Activated T-cell treated with anti-CD3 and anti-CD28 coated beads, Interleukin-2, amount 50 U/mL, for 72 hours (primary cell): ENCODE results near the gene CCDC167. TPM values are rescaled to one million over a fixed set of nuclear protein-coding genes. Genes with fewer than 3 reads are reported as not detected.

ENCODE experiments used
- ATAC-seq, 2 donors: fragments of 150-1000 bp; cut with Tn5 transposase; replicated peaks in 1 of 2; 2 replicates each; pipeline ENCODE4 v1.10.0; 2021; ENCODE audit warnings: moderate library complexity in 2 of 2, mild to moderate bottlenecking in 1 of 2
- DNase-seq, 2 donors: peaks; one replicate each; pipeline ENCODE4 v3.0.0; 2021 to 2022; ENCODE audit warnings: mixed read lengths in 1 of 2
- H3K27ac Mint-ChIP-seq: one replicate; pipeline ENCODE4 v1.8.0; 2022; ENCODE audit warnings: mild to moderate bottlenecking, moderate library complexity, mixed read lengths
- H3K27me3 Mint-ChIP-seq: one replicate; pipeline ENCODE4 v1.8.0; 2022; ENCODE audit warnings: low read depth, mixed read lengths
- H3K36me3 Mint-ChIP-seq, 2 donors: one replicate each; pipeline ENCODE4 v1.8.0; 2022; ENCODE audit warnings: mixed read lengths in 2 of 2, mild to moderate bottlenecking in 1 of 2; ENCODE audit not compliant: insufficient read depth in 2 of 2
- H3K4me1 Mint-ChIP-seq: one replicate; pipeline ENCODE4 v1.8.0; 2022; ENCODE audit warnings: low read depth, mixed read lengths
- H3K4me3 Mint-ChIP-seq, 2 donors: one replicate each; pipeline ENCODE4 v1.8.0; 2022; ENCODE audit warnings: mild to moderate bottlenecking in 2 of 2, mixed read lengths in 2 of 2, moderate library complexity in 2 of 2
- H3K9me3 Mint-ChIP-seq, 2 donors: one replicate each; pipeline ENCODE4 v1.8.0; 2022; ENCODE audit warnings: mixed read lengths in 2 of 2
- total RNA-seq, 2 donors: library from RNA; stranded (reverse); gene quantifications; one replicate each; pipeline ENCODE4 v1.2.3, GENCODE V29; 2022

The CCDC167 gene
- total RNA-seq, 2 donors from 2014 or later, result 32.2 to 36.4 TPM

DNA sequence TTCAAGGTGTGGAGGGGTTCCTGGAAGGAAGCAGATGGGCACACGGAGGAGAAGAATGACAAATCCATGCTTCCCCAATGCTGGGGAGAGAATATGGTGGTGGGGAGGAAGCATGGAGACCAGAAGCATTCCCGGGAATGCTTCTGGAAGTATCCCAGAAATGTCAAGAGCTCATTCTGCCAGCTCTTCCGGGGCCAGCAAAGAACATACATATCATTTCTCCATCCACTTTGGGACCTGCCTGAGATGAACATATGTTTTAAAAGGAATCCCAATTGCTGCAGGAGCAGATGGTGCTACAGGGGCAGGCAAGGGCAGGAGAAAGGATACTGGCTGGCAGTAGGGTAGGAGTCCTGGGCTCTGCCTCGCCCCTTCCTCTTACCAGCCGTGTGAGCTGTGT, 37.9 kb upstream of the CCDC167 start:
- Mint-ChIP-seq H3K27me3 (peaks cover 14% of the 10 kb centered on the region), H3K36me3 (no peaks in the 10 kb centered on the region), H3K4me3 (no peak overlapping the region), H3K27ac (no peak overlapping the region), H3K4me1 (peaks cover 18% of the 10 kb centered on the region), H3K9me3 (no peaks in the 10 kb centered on the region)
- ATAC-seq (no peak), DNase-seq (no peak)

DNA sequence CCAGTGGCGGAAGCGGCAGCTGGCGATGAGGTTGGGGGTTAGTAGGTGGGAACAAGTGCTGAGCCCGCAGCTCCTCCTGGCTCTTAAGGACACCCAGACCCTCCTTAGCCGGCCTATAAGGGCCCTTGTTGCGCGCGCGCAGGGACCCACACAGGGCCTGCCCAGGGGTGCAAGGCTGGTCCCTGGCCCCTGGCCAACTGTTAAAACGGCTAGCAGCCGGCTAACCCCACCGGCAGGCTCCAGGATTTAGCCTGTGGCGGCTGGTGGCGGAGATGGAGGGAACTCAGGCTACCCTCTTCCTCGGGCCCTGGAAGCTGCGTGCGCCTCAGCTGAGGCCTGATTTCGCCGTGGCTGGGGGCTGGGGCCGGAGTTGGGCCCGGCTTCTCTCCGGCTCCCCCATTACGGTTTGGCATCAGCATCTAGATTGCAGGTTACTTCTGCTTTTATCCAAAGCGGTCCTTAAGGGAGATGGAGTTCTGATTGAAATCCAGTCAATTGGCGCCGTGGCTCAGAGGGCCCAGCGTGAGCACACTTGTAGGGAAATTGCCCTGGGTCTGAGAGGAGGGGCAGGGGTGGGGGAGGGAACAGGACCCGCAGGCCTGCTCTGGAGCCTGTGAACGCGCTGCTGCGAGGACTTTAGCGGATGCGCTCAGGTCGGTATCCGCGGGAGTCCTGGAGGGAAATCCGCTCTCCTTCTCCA, 36.9 kb upstream of the CCDC167 start:
- H3K36me3 Mint-ChIP-seq, result no peaks in the 10 kb centered on the region
- no peak for DNase-seq
- H3K9me3 Mint-ChIP-seq, result no peaks in the 10 kb centered on the region
- no peak overlapping the region for H3K27ac Mint-ChIP-seq
- H3K4me3 Mint-ChIP-seq, result no peak overlapping the region
- H3K27me3 Mint-ChIP-seq, result peaks cover 18% of the 10 kb centered on the region
- peaks cover 18% of the 10 kb centered on the region for H3K4me1 Mint-ChIP-seq
- ATAC-seq, result peak in 1 of 2 donors; percentile 31

DNA sequence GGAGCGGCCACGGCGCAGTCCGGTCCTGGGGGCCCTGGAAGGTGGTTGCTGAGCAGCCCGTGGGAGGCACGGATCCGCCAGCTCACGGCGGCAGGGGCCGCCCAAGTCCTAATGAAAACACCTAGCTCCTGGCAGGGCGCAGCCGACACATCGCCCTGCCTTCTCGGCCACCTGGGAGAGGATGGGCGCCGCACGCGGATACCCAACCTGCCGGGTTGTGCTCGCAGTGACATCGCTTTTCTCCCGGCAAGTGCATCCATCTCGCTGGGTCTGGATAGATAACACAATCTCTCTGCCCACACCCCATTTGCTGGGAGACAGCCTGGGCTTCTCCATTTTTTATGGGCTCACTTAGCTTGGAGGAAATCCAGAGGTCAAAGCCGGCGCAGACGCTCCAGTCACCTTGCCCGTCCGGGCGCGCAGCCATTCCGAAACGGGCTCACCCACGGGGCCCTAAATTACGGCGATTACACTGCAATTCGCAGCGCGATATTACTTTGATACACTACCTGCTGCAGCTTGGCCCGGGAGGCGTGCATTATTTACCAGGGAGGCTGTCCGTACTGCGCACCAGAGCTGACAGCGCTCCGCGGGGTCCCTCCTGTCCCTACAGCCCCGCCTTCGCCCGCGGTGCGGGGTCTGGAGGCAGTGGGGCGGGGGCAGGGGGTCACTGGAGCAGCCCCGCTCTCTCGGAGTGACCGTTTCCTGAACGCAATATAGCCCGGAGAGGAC, 36.2 kb upstream of the CCDC167 start:
- DNase-seq (peak in 1 of 2 donors; percentile 27), ATAC-seq (peak in 1 of 2 donors; percentile 64)
- no peaks in the 10 kb centered on the region for H3K9me3 Mint-ChIP-seq
- H3K4me1 Mint-ChIP-seq, result peaks cover 18% of the 10 kb centered on the region
- peak overlapping the region in 1 of 2 donors; percentile 71 for H3K4me3 Mint-ChIP-seq
- H3K27me3 Mint-ChIP-seq, result peaks cover 18% of the 10 kb centered on the region
- H3K36me3 Mint-ChIP-seq, result no peaks in the 10 kb centered on the region
- H3K27ac Mint-ChIP-seq, result no peak overlapping the region

DNA sequence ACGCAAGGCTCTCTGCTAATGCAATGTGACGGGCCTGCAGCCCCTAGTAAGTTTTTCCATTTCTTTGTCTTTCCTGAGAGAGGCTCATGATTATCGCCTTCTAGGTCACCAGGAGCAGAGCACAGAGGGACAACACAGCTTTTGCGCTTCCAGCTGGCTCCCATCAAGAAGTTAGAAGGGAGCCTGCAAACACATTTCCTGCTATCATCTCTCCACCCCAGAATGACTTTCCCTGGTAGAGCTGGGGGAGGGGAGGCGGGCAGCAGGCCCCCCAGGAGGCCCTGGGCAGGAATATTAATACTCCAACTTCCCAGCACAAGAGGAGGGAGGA, 35.7 kb upstream of the CCDC167 start:
- DNase-seq (no peak), ATAC-seq (no peak)
- Mint-ChIP-seq H3K27me3 (peaks cover 18% of the 10 kb centered on the region), H3K9me3 (no peaks in the 10 kb centered on the region), H3K4me3 (peak overlapping the region in 1 of 2 donors; percentile 71), H3K27ac (no peak overlapping the region), H3K4me1 (peaks cover 18% of the 10 kb centered on the region), H3K36me3 (no peaks in the 10 kb centered on the region)

DNA sequence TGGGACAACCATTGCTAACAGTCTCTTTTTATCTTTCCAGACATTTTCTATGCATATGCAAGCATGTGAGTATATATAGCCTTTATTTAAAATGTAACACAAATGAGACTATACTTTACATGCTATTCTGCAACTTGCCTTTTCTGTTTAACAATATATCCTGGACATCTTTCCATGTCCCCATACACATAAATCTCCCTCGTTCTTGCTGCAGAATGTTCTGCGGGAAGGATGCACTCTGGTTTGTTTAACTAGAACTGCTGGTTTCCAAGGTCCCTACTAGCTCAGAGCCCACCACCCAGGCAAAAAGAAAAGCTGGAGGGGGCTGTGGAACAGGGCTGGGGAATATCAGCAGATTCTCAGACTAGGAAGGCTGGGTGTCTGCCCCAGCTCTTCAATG, 35.2 kb upstream of the CCDC167 start:
- Mint-ChIP-seq H3K27ac (no peak overlapping the region), H3K9me3 (no peaks in the 10 kb centered on the region), H3K27me3 (peaks cover 18% of the 10 kb centered on the region), H3K4me1 (peaks cover 14% of the 10 kb centered on the region), H3K36me3 (no peaks in the 10 kb centered on the region), H3K4me3 (no peak overlapping the region)
- no peak for DNase-seq
- no peak for ATAC-seq

DNA sequence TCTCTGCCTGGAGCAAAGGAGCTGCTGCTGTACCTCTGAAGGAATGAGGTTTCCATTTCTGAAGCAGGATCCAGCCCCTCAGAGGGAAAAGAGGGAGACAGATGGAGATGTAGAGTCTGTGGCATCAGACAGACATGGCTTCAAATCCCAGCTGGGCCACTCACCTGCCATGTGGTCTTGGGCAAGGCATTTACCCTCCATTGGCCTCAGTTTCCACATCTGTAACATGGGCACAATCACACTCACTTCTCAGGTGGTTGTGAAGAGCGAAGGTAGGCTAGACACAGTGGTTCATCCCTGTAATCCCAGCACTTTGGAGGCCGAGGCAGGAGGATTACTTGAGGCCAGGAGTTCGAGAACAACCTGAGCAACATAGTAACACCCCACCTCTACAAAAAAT, 32.4 kb upstream of the CCDC167 start:
- Mint-ChIP-seq H3K27me3 (peaks cover 12% of the 10 kb centered on the region), H3K4me3 (no peak overlapping the region), H3K9me3 (no peaks in the 10 kb centered on the region), H3K27ac (no peak overlapping the region), H3K4me1 (peaks cover 8% of the 10 kb centered on the region), H3K36me3 (no peaks in the 10 kb centered on the region)
- DNase-seq, result no peak
- no peak for ATAC-seq

DNA sequence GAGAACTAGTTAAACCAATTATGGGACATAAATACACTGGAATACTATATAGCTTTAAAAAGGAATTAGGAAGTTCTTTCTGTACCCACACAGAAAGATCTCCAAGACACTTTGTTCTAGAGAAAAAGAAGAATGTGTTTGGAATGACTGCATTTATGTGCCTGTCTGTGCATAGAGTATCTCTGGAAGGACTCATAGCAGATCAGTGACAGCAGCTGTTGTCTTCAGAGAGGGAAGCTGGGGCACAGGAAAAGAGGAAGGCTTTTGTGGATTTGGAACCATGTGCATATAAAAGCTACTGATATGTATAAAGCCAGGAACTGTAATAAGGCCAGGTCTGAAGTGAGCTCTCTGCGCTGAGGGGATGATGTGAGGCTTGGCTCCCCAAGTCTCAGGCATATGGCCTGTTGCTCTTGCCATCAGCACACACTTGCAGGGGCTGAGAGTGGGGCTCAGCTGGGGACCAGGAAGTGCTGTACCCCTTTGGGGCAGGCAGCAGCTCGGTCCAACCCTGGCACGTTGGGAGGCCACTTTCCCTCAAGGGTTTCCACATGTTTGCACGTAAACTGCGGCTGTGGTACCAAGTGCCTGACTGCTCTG, 31.8 kb upstream of the CCDC167 start:
- H3K27ac Mint-ChIP-seq, result no peak overlapping the region
- H3K4me1 Mint-ChIP-seq, result peaks cover 9% of the 10 kb centered on the region
- ATAC-seq (no peak), DNase-seq (no peak)
- peaks cover 11% of the 10 kb centered on the region for H3K27me3 Mint-ChIP-seq
- no peaks in the 10 kb centered on the region for H3K9me3 Mint-ChIP-seq
- H3K36me3 Mint-ChIP-seq, result no peaks in the 10 kb centered on the region
- no peak overlapping the region for H3K4me3 Mint-ChIP-seq

DNA sequence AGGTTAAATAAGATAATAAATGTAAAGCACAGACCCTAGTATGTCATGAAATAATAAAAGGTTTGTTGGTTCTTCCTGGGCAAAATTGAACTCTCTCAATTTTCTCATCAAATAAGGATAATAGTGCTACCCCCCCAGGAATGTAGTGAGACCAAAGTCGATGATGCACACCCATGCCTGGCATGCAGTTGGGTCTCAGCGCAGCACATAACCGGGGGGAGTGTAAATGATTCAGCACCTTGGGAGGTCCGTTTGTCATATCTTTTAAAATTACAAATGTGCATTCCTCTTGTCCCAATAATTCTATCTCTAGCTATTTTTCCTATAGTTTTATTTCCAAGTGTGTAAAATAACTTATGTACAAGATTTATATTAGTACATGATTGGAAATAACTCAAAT, 31.3 kb upstream of the CCDC167 start:
- H3K27ac Mint-ChIP-seq, result no peak overlapping the region
- DNase-seq (no peak), ATAC-seq (no peak)
- H3K27me3 Mint-ChIP-seq, result peaks cover 11% of the 10 kb centered on the region
- H3K36me3 Mint-ChIP-seq, result no peaks in the 10 kb centered on the region
- peaks cover 13% of the 10 kb centered on the region for H3K4me1 Mint-ChIP-seq
- no peaks in the 10 kb centered on the region for H3K9me3 Mint-ChIP-seq
- no peak overlapping the region for H3K4me3 Mint-ChIP-seq

DNA sequence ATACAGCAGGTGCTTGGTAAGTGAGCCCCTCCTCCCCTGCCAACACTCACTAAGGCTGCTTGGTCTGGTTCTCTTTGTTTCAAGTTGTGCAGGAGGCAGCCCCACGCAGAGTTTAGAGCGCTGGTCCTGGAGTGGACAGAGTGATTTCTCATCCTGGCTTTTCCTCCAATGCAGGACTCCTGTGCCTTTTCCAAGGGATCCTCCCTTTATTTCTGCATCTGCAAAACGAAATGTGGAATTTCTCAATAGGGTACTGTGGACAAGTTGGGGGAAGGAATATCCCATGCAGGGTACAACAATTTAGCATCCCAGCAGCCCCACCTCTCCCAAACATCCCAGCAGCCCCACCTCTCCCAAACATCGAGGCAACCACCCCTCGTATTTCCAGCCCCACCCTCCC, 30.6 kb upstream of the CCDC167 start:
- no peak for ATAC-seq
- no peaks in the 10 kb centered on the region for H3K9me3 Mint-ChIP-seq
- peaks cover 12% of the 10 kb centered on the region for H3K4me1 Mint-ChIP-seq
- DNase-seq, result no peak
- H3K27ac Mint-ChIP-seq, result no peak overlapping the region
- no peak overlapping the region for H3K4me3 Mint-ChIP-seq
- H3K36me3 Mint-ChIP-seq, result no peaks in the 10 kb centered on the region
- H3K27me3 Mint-ChIP-seq, result peaks cover 11% of the 10 kb centered on the region

DNA sequence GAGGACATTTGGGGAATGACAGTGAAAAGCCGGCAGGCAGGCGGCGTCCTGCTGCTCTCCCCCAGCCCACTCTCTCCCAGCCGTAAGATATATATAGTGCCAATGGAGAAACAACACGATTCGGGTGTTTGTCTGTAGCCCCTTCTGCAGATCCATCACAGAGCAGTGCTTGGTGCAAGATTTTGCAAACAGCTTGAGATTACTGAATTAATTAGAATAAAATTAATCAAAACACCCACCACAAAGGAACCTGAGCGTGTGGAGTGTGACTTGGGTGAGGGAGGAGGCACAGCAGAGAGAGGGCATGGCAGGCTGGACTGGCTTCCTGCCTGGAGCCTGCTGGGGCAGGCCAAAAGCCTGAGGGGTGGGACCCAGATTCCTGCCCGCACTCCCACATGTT, 28.8 kb upstream of the CCDC167 start:
- H3K4me1 Mint-ChIP-seq, result peaks cover 24% of the 10 kb centered on the region
- no peak overlapping the region for H3K4me3 Mint-ChIP-seq

DNA sequence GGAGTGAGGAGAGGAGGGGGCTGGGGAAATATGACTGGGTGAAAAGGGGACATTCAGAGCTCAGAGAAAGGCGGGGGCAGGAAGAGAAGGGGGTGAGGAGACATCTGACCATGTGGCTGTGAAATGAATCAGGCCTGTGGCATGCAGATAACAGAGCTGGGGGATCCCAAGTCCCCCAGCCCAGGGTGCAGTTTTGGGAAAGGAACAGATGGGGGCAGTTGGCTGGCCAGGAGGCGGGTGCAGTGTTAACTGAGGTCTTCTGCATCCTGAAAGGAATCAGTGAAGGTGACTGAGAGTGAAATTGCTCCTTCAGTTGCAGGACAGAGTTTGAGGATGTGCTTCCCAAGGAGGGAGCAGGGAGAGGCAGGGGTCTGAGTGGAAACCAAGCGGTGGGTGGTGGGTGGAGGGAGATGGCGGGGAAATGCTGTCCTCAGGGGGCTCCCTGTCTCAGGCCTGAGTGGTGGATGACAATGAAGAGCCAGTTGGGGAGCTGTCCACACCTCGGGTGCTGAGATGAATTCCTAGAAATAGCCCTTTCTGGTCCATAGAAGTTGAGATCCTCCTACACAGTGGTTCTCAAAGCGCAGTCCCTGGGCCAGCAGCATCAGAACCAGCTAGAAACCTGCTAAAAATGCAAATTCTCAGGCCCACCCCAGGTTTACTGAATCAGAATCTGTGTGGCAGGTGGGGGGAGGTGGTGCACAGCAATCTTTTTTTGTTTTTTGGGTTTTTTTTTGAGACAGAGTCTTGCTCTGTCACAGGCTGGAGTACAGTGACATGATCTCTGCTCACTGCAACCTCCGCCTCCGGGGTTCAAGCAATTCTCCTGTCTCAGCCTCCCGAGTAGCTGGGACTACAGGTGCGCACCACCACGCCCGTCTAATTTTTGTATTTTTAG, 26.0 kb upstream of the CCDC167 start:
- no peaks in the 10 kb centered on the region for H3K9me3 Mint-ChIP-seq
- peaks cover 46% of the 10 kb centered on the region for H3K4me1 Mint-ChIP-seq
- no peaks in the 10 kb centered on the region for H3K27me3 Mint-ChIP-seq
- no peak overlapping the region for H3K27ac Mint-ChIP-seq
- no peaks in the 10 kb centered on the region for H3K36me3 Mint-ChIP-seq
- no peak overlapping the region for H3K4me3 Mint-ChIP-seq
- DNase-seq, result no peak
- ATAC-seq, result no peak

More for the DNA sequence above, 28.8 kb upstream of the CCDC167 start:
- Mint-ChIP-seq H3K9me3 (no peaks in the 10 kb centered on the region), H3K27me3 (peaks cover 10% of the 10 kb centered on the region), H3K36me3 (no peaks in the 10 kb centered on the region), H3K27ac (no peak overlapping the region)
- no peak for DNase-seq
- ATAC-seq, result no peak

DNA sequence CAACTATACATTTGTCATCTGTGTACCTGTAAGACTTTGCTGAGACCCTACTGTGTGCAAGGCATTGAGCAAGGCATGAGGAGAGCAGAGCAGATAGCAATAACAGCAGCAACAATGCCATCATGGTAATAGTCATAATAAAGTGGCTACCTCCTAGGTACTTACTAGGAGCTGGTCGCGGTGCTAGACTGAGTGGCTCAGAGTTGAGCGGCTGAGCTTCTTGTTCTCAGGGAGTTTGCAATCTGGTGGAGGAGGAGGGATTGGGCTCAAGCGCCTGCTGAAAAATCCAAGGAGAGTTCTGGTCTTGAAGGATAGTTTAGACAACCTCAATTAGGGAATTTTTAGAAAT, 25.3 kb upstream of the CCDC167 start:
- no peak for DNase-seq
- H3K9me3 Mint-ChIP-seq, result no peaks in the 10 kb centered on the region
- H3K27ac Mint-ChIP-seq, result no peak overlapping the region
- no peaks in the 10 kb centered on the region for H3K36me3 Mint-ChIP-seq
- no peak overlapping the region for H3K4me3 Mint-ChIP-seq
- ATAC-seq, result peak in 1 of 2 donors; percentile 15
- H3K27me3 Mint-ChIP-seq, result no peaks in the 10 kb centered on the region
- H3K4me1 Mint-ChIP-seq, result peaks cover 52% of the 10 kb centered on the region
